Measurements from ENCODE around the gene DLGAP1. TPM values are rescaled to one million over a fixed set of nuclear protein-coding genes. Genes with fewer than 3 reads are reported as not detected.

DLGAP1 gene
- polyA plus RNA-seq, 1 of the 3 experiments (the other 2 are of a cell fraction) = not detected

DNA sequence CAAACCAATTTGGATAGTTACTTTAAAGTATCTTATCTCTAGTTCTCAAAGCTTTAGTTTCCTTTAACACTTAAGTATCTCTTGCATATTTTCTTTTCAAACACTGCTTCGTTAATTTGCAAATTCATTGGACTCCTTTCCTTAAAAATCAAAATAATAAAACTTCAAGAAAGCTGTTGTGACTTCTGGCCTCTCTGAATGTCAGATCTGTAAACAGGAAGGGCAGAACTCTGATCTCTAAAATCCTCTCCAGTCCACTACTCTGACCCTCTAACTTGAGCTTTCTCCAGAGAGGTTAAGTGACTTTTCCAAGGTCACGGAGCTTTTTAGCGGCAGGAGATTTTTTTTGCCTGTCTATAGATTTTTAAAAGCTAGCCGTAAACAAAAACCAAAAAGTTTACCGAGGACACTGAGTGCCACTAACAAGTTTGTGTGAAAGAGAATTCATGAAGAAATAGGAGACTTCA is 849.6 kb downstream of the DLGAP1 start:
- H3F3A ChIP-seq (replicated peaks; ENCODE audit: insufficient read depth) = peaks cover 58% of the 10 kb centered on the region
- H3K36me3 ChIP-seq (replicated peaks in 1 of 2; ENCODE audit: control insufficient read depth in 1 of 2, insufficient read depth in 2 of 2, low read length in 1 of 2) = peaks cover 0 to 3% of the 10 kb centered on the region in 2 experiments
- peak overlapping the region; percentile 90 for H3K9ac ChIP-seq
- no peaks in the 10 kb centered on the region for H3K9me3 ChIP-seq
- peaks cover 17% of the 10 kb centered on the region for H3K79me2 ChIP-seq (ENCODE audit: insufficient read depth)
- no peak overlapping the region for H2AFZ ChIP-seq (ENCODE audit: low read depth)
- no peaks in the 10 kb centered on the region for H3K27me3 ChIP-seq (ENCODE audit: insufficient read depth)
- no peaks in the 10 kb centered on the region for H3K9me2 ChIP-seq
- H4K20me1 ChIP-seq (ENCODE audit: insufficient read depth) = no peaks in the 10 kb centered on the region
- 44% methylated on average over 5 of the region's 5 CpGs for WGBS (ENCODE audit: low lambda C conversion rate)
- peaks cover 8 to 30% of the 10 kb centered on the region in 2 experiments; a peak in 3 of 4 replicates for H3K4me1 ChIP-seq (ENCODE audit: control insufficient read depth in 1 of 2, insufficient read depth in 2 of 2, low read depth in 1 of 2, low read length in 1 of 2)
- ChIA-PET CTCF (interaction anchor here (0.6 to 2.2 kb wide), 6 partner anchors 9 to 324 kb away, joined by 3 to 9 read pairs (median 4); no protein-coding TSS in a partner anchor), POLR2A (no interaction called here)
- TF ChIP-seq, protein P1, sequence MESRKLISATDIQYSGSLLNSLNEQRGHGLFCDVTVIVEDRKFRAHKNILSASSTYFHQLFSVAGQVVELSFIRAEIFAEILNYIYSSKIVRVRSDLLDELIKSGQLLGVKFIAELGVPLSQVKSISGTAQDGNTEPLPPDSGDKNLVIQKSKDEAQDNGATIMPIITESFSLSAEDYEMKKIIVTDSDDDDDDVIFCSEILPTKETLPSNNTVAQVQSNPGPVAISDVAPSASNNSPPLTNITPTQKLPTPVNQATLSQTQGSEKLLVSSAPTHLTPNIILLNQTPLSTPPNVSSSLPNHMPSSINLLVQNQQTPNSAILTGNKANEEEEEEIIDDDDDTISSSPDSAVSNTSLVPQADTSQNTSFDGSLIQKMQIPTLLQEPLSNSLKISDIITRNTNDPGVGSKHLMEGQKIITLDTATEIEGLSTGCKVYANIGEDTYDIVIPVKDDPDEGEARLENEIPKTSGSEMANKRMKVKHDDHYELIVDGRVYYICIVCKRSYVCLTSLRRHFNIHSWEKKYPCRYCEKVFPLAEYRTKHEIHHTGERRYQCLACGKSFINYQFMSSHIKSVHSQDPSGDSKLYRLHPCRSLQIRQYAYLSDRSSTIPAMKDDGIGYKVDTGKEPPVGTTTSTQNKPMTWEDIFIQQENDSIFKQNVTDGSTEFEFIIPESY (IDR thresholded peaks at IDR 0.05; ENCODE audit: borderline replicate concordance, low read depth) = no peak
- TF ChIP-seq EZH2phosphoT487 (IDR thresholded peaks at IDR 0.05; ENCODE audit: borderline replicate concordance, low read depth) = no peak
- TF ChIP-seq MXI1 (IDR thresholded peaks at IDR 0.05; ENCODE audit: low read depth, low read length) = no peak
- TF ChIP-seq, protein P2, sequence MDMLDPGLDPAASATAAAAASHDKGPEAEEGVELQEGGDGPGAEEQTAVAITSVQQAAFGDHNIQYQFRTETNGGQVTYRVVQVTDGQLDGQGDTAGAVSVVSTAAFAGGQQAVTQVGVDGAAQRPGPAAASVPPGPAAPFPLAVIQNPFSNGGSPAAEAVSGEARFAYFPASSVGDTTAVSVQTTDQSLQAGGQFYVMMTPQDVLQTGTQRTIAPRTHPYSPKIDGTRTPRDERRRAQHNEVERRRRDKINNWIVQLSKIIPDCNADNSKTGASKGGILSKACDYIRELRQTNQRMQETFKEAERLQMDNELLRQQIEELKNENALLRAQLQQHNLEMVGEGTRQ (IDR thresholded peaks at IDR 0.05; ENCODE audit: borderline replicate concordance, low read depth, low read length) = no peak
- no peak for TF ChIP-seq ELF1 (IDR thresholded peaks at IDR 0.05)
- TF ChIP-seq, protein P3, sequence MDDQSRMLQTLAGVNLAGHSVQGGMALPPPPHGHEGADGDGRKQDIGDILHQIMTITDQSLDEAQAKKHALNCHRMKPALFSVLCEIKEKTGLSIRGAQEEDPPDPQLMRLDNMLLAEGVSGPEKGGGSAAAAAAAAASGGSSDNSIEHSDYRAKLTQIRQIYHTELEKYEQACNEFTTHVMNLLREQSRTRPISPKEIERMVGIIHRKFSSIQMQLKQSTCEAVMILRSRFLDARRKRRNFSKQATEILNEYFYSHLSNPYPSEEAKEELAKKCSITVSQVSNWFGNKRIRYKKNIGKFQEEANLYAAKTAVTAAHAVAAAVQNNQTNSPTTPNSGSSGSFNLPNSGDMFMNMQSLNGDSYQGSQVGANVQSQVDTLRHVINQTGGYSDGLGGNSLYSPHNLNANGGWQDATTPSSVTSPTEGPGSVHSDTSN (IDR thresholded peaks at IDR 0.05) = no peak
- TF ChIP-seq EP300 (IDR thresholded peaks at IDR 0.05; ENCODE audit: borderline replicate concordance in 1 of 2, low read depth in 1 of 2, low read length in 1 of 2) = no peak
- TF ChIP-seq YY1 (IDR thresholded peaks at IDR 0.05; ENCODE audit: low read depth) = no peak
- no peak for TF ChIP-seq SIN3A (IDR thresholded peaks at IDR 0.05; ENCODE audit: borderline replicate concordance, low read depth, low read length)
- TF ChIP-seq, protein P4, sequence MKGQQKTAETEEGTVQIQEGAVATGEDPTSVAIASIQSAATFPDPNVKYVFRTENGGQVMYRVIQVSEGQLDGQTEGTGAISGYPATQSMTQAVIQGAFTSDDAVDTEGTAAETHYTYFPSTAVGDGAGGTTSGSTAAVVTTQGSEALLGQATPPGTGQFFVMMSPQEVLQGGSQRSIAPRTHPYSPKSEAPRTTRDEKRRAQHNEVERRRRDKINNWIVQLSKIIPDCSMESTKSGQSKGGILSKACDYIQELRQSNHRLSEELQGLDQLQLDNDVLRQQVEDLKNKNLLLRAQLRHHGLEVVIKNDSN (IDR thresholded peaks at IDR 0.05; ENCODE audit: borderline replicate concordance, low read depth) = no peak
- H3K4me2 ChIP-seq = peak overlapping the region; percentile 87
- no peak for DNase-seq
- peak overlapping the region; percentile 40 to 69; a peak in 3 of 4 replicates for H3K4me3 ChIP-seq (ENCODE audit: low read depth in 2 of 2, low read length in 1 of 2)
- H3K27ac ChIP-seq (ENCODE audit: low read depth in 2 of 2, low read length in 1 of 2) = peak overlapping the region; percentile 85 to 100
